Kidney (tissue), 14 donors: ENCODE results near the gene MARCHF10. TPM values are rescaled to one million over a fixed set of nuclear protein-coding genes. Genes with fewer than 3 reads are reported as not detected.

Experiments used
- DNase-seq, 5 donors: peaks; one replicate each; pipeline ENCODE4 v3.0.0-alpha.2; 2013 to 2020
- FAIRE-seq: peaks from 2 replicates; lab custom pipeline; 2012; peaks lifted over from hg19 to GRCh38; lab: Jason Lieb, UNC
- H3K27ac ChIP-seq, 2 donors: one replicate each; pipeline ENCODE4 v1.7.0; 2013; ENCODE audit warnings: low read depth in 2 of 2, low read length in 2 of 2, inconsistent platforms in 1 of 2
- H3K27me3 ChIP-seq: one replicate; pipeline ENCODE4 v1.7.1; 2013; ENCODE audit warnings: low read length, inconsistent platforms; ENCODE audit not compliant: control insufficient read depth, insufficient read depth
- H3K36me3 ChIP-seq, 3 donors: one replicate each; pipeline versions ENCODE4 v1.7.0 to v1.7.1; 2013; ENCODE audit warnings: low read length in 3 of 3, control low read depth in 1 of 3, inconsistent platforms in 1 of 3; ENCODE audit not compliant: insufficient read depth in 3 of 3, control insufficient read depth in 2 of 3
- H3K4me1 ChIP-seq, 3 donors: one replicate each; pipeline versions ENCODE4 v1.7.0 to v1.7.1; 2013; ENCODE audit warnings: low read length in 3 of 3, inconsistent platforms in 1 of 3, low read depth in 1 of 3; ENCODE audit not compliant: control insufficient read depth in 2 of 3, insufficient read depth in 2 of 3
- H3K4me3 ChIP-seq, 3 donors: one replicate each; pipeline versions ENCODE4 v1.7.0 to v1.8.1; 2013; ENCODE audit warnings: low read length in 3 of 3, control low read depth in 1 of 3, inconsistent platforms in 1 of 3
- H3K9ac ChIP-seq, 3 donors: one replicate each; pipeline versions ENCODE4 v1.7.0 to v1.7.1; 2013; ENCODE audit warnings: low read length in 3 of 3, control low read depth in 1 of 3, inconsistent platforms in 1 of 3
- H3K9me3 ChIP-seq, 3 donors: one replicate each; pipeline versions ENCODE4 v1.7.0 to v1.7.1; 2013; ENCODE audit warnings: low read length in 3 of 3, control low read depth in 1 of 3, inconsistent platforms in 1 of 3; ENCODE audit not compliant: control insufficient read depth in 2 of 3, insufficient read depth in 1 of 3
- CTCF ChIP-seq: IDR thresholded peaks from 3 replicates; pipeline ENCODE4 v1.5.1; 2012; ENCODE audit warnings: mild to moderate bottlenecking, moderate library complexity, borderline replicate concordance; ENCODE audit not compliant: insufficient read depth; ENCODE audit errors: extremely low read depth
- intact Hi-C: fragments of 100-400 bp; cut with DNase I; formaldehyde crosslinking; loops from one replicate; pipeline ENCODE4 v1.11.1; 2022
- polyA plus RNA-seq: library from polyadenylated mRNA; stranded (reverse); fragments of 350-450 nt; fragmentation: Illumina TruSeq; extraction: RNeasy Lipid Tissue Mini Kit (QIAGEN cat#74804); gene quantifications from one replicate; pipeline ENCODE4 v1.2.3, GENCODE V29; 2014; ENCODE audit warnings: low read depth, low replicate concordance; ENCODE audit not compliant: insufficient read depth
- total RNA-seq: library from RNA; stranded (reverse); fragmentation: NEBNext Ultra II Directional; extraction: Animal tissue kit (Norgen Biotek cat#: 25700); gene quantifications from one replicate; pipeline ENCODE4 v1.2.1, GENCODE V29; 2021
- donor health status: control.
- donor health status: control.
- donor health status: control.
- donor health status: control.
- donor health status: control.
- donor health status: DM: yes; HTN: yes; CAD: no.
- donor health status: Normal renal cell carcinoma (clear cell type).

MARCHF10 gene
- total and polyA plus RNA-seq, 2 donors from 2014 or later = 0.66 to 6.3 TPM

GRCh38 chr17:62725791-62726249 is 82.3 kb downstream of the MARCHF10 start:
- TF ChIP-seq CTCF = no peak
- H3K4me3 ChIP-seq = no peak overlapping the region
- no peak overlapping the region for H3K9ac ChIP-seq
- no peak for DNase-seq
- intact Hi-C loops = no loop called here
- no peak for FAIRE-seq
- H3K9me3 ChIP-seq = no peaks in the 10 kb centered on the region
- H3K27me3 ChIP-seq = no peaks in the 10 kb centered on the region
- no peak overlapping the region for H3K27ac ChIP-seq
- H3K36me3 ChIP-seq = no peaks in the 10 kb centered on the region
- H3K4me1 ChIP-seq = peaks cover 2 to 8% (median 7%) of the 10 kb centered on the region in 3 donors

GRCh38 chr17:62724398-62725146 is 83.5 kb downstream of the MARCHF10 start:
- H3K36me3 ChIP-seq = no peaks in the 10 kb centered on the region
- no peaks in the 10 kb centered on the region for H3K9me3 ChIP-seq
- no peaks in the 10 kb centered on the region for H3K27me3 ChIP-seq
- no peak overlapping the region for H3K27ac ChIP-seq
- intact Hi-C loops = no loop called here
- no peak for FAIRE-seq
- peak in 3 of 5 donors; percentile 42 to 68 (median 59) for DNase-seq
- H3K4me3 ChIP-seq = no peak overlapping the region
- no peak for TF ChIP-seq CTCF
- peaks cover 2 to 8% (median 7%) of the 10 kb centered on the region in 3 donors for H3K4me1 ChIP-seq
- H3K9ac ChIP-seq = peak overlapping the region in 2 of 3 donors; percentile 18 to 44

GRCh38 chr17:62723842-62724241 is 84.3 kb downstream of the MARCHF10 start:
- intact Hi-C loops = no loop called here
- H3K9me3 ChIP-seq = no peaks in the 10 kb centered on the region
- peak in 2 of 5 donors; percentile 63 to 65 for DNase-seq
- no peak for FAIRE-seq
- TF ChIP-seq CTCF = no peak
- H3K4me1 ChIP-seq = peaks cover 2 to 8% (median 7%) of the 10 kb centered on the region in 3 donors
- no peak overlapping the region for H3K4me3 ChIP-seq
- H3K27ac ChIP-seq = no peak overlapping the region
- H3K27me3 ChIP-seq = no peaks in the 10 kb centered on the region
- no peaks in the 10 kb centered on the region for H3K36me3 ChIP-seq
- H3K9ac ChIP-seq = no peak overlapping the region
